HCT116 (cell line): ENCODE measurements around the gene C16orf78. TPM values are rescaled to one million over a fixed set of nuclear protein-coding genes. Genes with fewer than 3 reads are reported as not detected.

Source experiments
- ATAC-seq: fragments of 200-7000 bp; cut with Tn5 transposase; 2 replicates; pipeline ENCODE4 v1.9.1; 2020; ENCODE audit warnings: mild to moderate bottlenecking, moderate library complexity
- BruUV-seq: library from RNA; stranded (reverse); fragments of 400-500 nt; replicated peaks from 2 replicates; lab custom pipeline; 2021; lab: Mats Ljungman, UMichigan
- CTCF ChIA-PET: fragments of 300-600 bp; sonication (Branson Sonifier 250); formaldehyde crosslinking; loops from one replicate; lab custom pipeline; 2021; ENCODE audit warnings: antibody characterized with exemption; lab: Charles Lee
- POLR2A ChIA-PET: fragments of 300-600, 350-600 bp; sonication (Branson Sonifier 250); formaldehyde crosslinking; loops from one replicate; lab custom pipeline; 2021; ENCODE audit warnings: antibody characterized with exemption; lab: Charles Lee
- RAD21 ChIA-PET, 2 experiments: fragments of 300-600 bp; sonication (Branson Sonifier 250); formaldehyde crosslinking; loops; one replicate each; lab custom pipeline; 2023; ENCODE audit warnings: low total read pairs in 2 of 2; ENCODE audit not compliant: uncharacterized antibody in 2 of 2, unreplicated experiment in 2 of 2, low non-redundant PET in 1 of 2; lab: Charles Lee
- DNase-seq: peaks from one replicate; pipeline ENCODE4 v3.0.0-alpha.2; 2010; ENCODE audit warnings: low read depth, low spot score
- H2AFZ ChIP-seq: fragments of 200-600 bp; shearing (Covaris generic), sonication (generic); 2 replicates; pipeline ENCODE4 v1.6.1; 2017; ENCODE audit warnings: low read depth, mixed run types, mixed read lengths, antibody characterized with exemption, low read length; ENCODE audit not compliant: poor library complexity, severe bottlenecking
- H3K27ac ChIP-seq: 2 replicates; pipeline ENCODE4 v1.5.1; 2012; ENCODE audit warnings: low read depth, low read length
- H3K27me3 ChIP-seq: fragments of 200-600 bp; sonication (generic); 2 replicates; pipeline ENCODE4 v1.6.1; 2016; ENCODE audit warnings: mixed run types, low read length, mixed read lengths; ENCODE audit not compliant: insufficient read depth
- H3K36me3 ChIP-seq, 2 experiments: fragments of 200-500 bp in 1 of 2; fragments of 200-600 bp in 1 of 2; sonication (Bioruptor generic) in 1 of 2; sonication (generic) in 1 of 2; 2 replicates each; pipeline versions ENCODE4 v1.5.1 to v1.6.1; 2014 to 2016; ENCODE audit warnings: low read length in 2 of 2, inconsistent platforms in 1 of 2, mixed read lengths in 1 of 2, mixed run types in 1 of 2; ENCODE audit not compliant: insufficient read depth in 2 of 2, control insufficient read depth in 1 of 2
- H3K4me1 ChIP-seq, 2 experiments: fragments of 200-600 bp in 1 of 2; sonication (generic) in 1 of 2; 2 replicates each; pipeline versions ENCODE4 v1.5.1 to v1.6.1; 2012 to 2017; ENCODE audit warnings: low read length in 2 of 2, inconsistent platforms in 1 of 2, mild to moderate bottlenecking in 1 of 2, mixed read lengths in 1 of 2, mixed run types in 1 of 2, moderate library complexity in 1 of 2; ENCODE audit not compliant: insufficient read depth in 2 of 2, control insufficient read depth in 1 of 2
- H3K4me2 ChIP-seq: fragments of 200-600 bp; sonication (generic); 2 replicates; pipeline ENCODE4 v1.6.1; 2017; ENCODE audit warnings: mixed run types, low read length, mixed read lengths
- H3K4me3 ChIP-seq, 2 experiments: fragments of 200-600 bp in 1 of 2; sonication (generic) in 1 of 2; replicated peaks in 1 of 2; 2 replicates each; pipeline ENCODE4 v1.5.1; 2011 to 2016; ENCODE audit warnings: low read length in 2 of 2, control low read depth in 1 of 2, low read depth in 1 of 2, mild to moderate bottlenecking in 1 of 2, mixed read lengths in 1 of 2, mixed run types in 1 of 2
- H3K79me2 ChIP-seq: fragments of 200-600 bp; sonication (generic); 2 replicates; pipeline ENCODE4 v1.6.1; 2017; ENCODE audit warnings: mild to moderate bottlenecking, mixed run types, low read length, moderate library complexity, mixed read lengths; ENCODE audit not compliant: insufficient read depth
- H3K9ac ChIP-seq: fragments of 200-600 bp; sonication (generic); 2 replicates; pipeline ENCODE4 v1.6.1; 2016; ENCODE audit warnings: low read length, mixed read lengths
- H3K9me2 ChIP-seq: fragments of 200-600 bp; sonication (generic), shearing (Covaris generic); 2 replicates; pipeline ENCODE4 v1.6.1; 2017; ENCODE audit warnings: mixed run types, mild to moderate bottlenecking, moderate library complexity; ENCODE audit not compliant: insufficient read depth
- H3K9me3 ChIP-seq, 2 experiments: fragments of 200-500 bp in 1 of 2; fragments of 200-600 bp in 1 of 2; sonication (Bioruptor generic) in 1 of 2; sonication (generic) in 1 of 2; 2 replicates each; pipeline ENCODE4 v1.6.1; 2014 to 2017; ENCODE audit warnings: low read length in 2 of 2, mixed read lengths in 2 of 2, inconsistent platforms in 1 of 2, low read depth in 1 of 2, mild to moderate bottlenecking in 1 of 2, mixed run types in 1 of 2, moderate library complexity in 1 of 2; ENCODE audit not compliant: control insufficient read depth in 1 of 2, insufficient read depth in 1 of 2
- H4K20me1 ChIP-seq: fragments of 200-600 bp; sonication (generic), shearing (Covaris generic); 2 replicates; pipeline ENCODE4 v1.6.1; 2017; ENCODE audit warnings: mixed run types, mild to moderate bottlenecking, moderate library complexity; ENCODE audit not compliant: insufficient read depth
- CBX3 ChIP-seq: IDR thresholded peaks from 2 replicates; pipeline ENCODE4 v1.6.1; 2012; ENCODE audit warnings: low read depth
- CEBPB ChIP-seq: IDR thresholded peaks from 2 replicates; pipeline ENCODE4 v1.6.1; 2012; ENCODE audit warnings: low read depth
- CTCF ChIP-seq, 3 experiments: fragments of 200-600 bp in 1 of 3; sonication (generic) in 1 of 3; IDR thresholded peaks in 2 of 3; conservative IDR thresholded peaks in 1 of 3; 2 replicates each; pipeline ENCODE4 v1.5.1; 2012 to 2017; ENCODE audit warnings: low read depth in 2 of 3, low read length in 2 of 3, antibody characterized with exemption in 1 of 3, borderline replicate concordance in 1 of 3, control low read depth in 1 of 3, mild to moderate bottlenecking in 1 of 3, mixed read lengths in 1 of 3, mixed run types in 1 of 3, moderate library complexity in 1 of 3; ENCODE audit not compliant: insufficient read depth in 1 of 3
- EGR1 ChIP-seq: IDR thresholded peaks from 2 replicates; pipeline ENCODE4 v1.6.1; 2012; ENCODE audit warnings: low read depth
- EZH2phosphoT487 ChIP-seq: fragments of 200-600 bp; IDR thresholded peaks from 2 replicates; pipeline ENCODE4 v1.6.1; 2018; ENCODE audit warnings: antibody characterized with exemption, borderline replicate concordance
- FOSL1 ChIP-seq: IDR thresholded peaks from 2 replicates; pipeline ENCODE4 v1.6.1; 2012; ENCODE audit warnings: low read depth
- JUND ChIP-seq: IDR thresholded peaks from 2 replicates; pipeline ENCODE4 v1.6.1; 2012
- MAX ChIP-seq: IDR thresholded peaks from 2 replicates; pipeline ENCODE4 v1.6.1; 2012
- POLR2A ChIP-seq: IDR thresholded peaks from 2 replicates; pipeline ENCODE4 v1.7.0; 2011; ENCODE audit warnings: borderline replicate concordance; ENCODE audit not compliant: insufficient read depth, insufficient read length; ENCODE audit errors: extremely low read depth
- POLR2AphosphoS5 ChIP-seq: IDR thresholded peaks from 2 replicates; pipeline ENCODE4 v1.6.1; 2011; ENCODE audit warnings: mild to moderate bottlenecking, low read depth, low read length, moderate library complexity
- SIN3A ChIP-seq: IDR thresholded peaks from 2 replicates; pipeline ENCODE4 v1.6.1; 2012; ENCODE audit warnings: low read depth
- SRF ChIP-seq: IDR thresholded peaks from 2 replicates; pipeline ENCODE4 v1.6.1; 2012; ENCODE audit warnings: low read depth
- YY1 ChIP-seq: IDR thresholded peaks from 2 replicates; pipeline ENCODE4 v1.6.1; 2011; ENCODE audit warnings: low read length, low read depth, moderate library complexity, mild to moderate bottlenecking; ENCODE audit not compliant: insufficient replicate concordance; ENCODE audit errors: extremely low read depth
- ZBTB33 ChIP-seq: IDR thresholded peaks from 2 replicates; pipeline ENCODE4 v1.6.1; 2011; ENCODE audit warnings: mild to moderate bottlenecking, low read length, moderate library complexity; ENCODE audit not compliant: insufficient replicate concordance; ENCODE audit errors: extremely low read depth
- ZFX ChIP-seq: fragments of 450-650 bp; IDR thresholded peaks from 2 replicates; pipeline ENCODE4 v1.6.1; 2017
- ZNF274 ChIP-seq: fragments of 200-500 bp; sonication (Bioruptor generic); IDR thresholded peaks from 2 replicates; pipeline ENCODE4 v1.6.1; 2014; ENCODE audit warnings: mild to moderate bottlenecking, low read depth, low read length, inconsistent platforms
- intact Hi-C: fragments of 100-400 bp; cut with micrococcal nuclease; formaldehyde crosslinking; loops from 2 replicates; pipeline ENCODE4 v1.10.0; 2022
- total RNA-seq: library from RNA; stranded (reverse); gene quantifications from one replicate; pipeline ENCODE4 v1.2.1, GENCODE V29; 2021; ENCODE audit not compliant: unreplicated experiment
- TF ChIP-seq, protein P1 (sequence below): IDR thresholded peaks from 2 replicates; pipeline ENCODE4 v1.6.1; 2012; ENCODE audit warnings: low read depth
- TF ChIP-seq, protein P2 (sequence below): IDR thresholded peaks from 2 replicates; pipeline ENCODE4 v1.6.1; 2012

The C16orf78 gene
- total RNA-seq, 1 experiment from 2014 or later = not detected

DNA sequence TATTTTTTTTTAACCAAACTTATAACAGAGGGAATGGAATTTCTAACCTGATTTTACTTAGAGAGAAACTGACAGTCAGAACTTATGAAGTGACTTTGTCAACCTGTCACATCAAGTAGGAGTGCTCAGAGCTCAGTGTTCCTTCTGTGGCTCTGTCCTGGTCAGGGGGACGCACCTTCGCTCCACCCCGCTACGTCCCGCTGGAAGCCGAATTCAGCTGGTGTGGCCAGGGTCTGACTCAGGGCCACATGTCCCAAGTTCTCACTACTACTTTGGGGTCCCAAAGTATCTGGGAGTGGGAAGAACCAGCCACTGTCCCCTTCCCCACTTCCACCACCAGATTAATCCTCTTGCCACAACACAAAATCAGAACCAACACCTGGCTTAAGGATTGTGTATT, 51.4 kb downstream of the C16orf78 start:
- H3K79me2 ChIP-seq = no peaks in the 10 kb centered on the region
- intact Hi-C loops = no loop called here
- no peaks in the 10 kb centered on the region for H4K20me1 ChIP-seq
- no peak for TF ChIP-seq SIN3A
- TF ChIP-seq JUND = no peak
- TF ChIP-seq CEBPB = no peak
- TF ChIP-seq, protein P1, sequence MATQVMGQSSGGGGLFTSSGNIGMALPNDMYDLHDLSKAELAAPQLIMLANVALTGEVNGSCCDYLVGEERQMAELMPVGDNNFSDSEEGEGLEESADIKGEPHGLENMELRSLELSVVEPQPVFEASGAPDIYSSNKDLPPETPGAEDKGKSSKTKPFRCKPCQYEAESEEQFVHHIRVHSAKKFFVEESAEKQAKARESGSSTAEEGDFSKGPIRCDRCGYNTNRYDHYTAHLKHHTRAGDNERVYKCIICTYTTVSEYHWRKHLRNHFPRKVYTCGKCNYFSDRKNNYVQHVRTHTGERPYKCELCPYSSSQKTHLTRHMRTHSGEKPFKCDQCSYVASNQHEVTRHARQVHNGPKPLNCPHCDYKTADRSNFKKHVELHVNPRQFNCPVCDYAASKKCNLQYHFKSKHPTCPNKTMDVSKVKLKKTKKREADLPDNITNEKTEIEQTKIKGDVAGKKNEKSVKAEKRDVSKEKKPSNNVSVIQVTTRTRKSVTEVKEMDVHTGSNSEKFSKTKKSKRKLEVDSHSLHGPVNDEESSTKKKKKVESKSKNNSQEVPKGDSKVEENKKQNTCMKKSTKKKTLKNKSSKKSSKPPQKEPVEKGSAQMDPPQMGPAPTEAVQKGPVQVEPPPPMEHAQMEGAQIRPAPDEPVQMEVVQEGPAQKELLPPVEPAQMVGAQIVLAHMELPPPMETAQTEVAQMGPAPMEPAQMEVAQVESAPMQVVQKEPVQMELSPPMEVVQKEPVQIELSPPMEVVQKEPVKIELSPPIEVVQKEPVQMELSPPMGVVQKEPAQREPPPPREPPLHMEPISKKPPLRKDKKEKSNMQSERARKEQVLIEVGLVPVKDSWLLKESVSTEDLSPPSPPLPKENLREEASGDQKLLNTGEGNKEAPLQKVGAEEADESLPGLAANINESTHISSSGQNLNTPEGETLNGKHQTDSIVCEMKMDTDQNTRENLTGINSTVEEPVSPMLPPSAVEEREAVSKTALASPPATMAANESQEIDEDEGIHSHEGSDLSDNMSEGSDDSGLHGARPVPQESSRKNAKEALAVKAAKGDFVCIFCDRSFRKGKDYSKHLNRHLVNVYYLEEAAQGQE = no peak
- TF ChIP-seq SRF = no peak
- no peak for TF ChIP-seq FOSL1
- TF ChIP-seq ZNF274 = no peak
- no peak for TF ChIP-seq POLR2AphosphoS5
- no peak for TF ChIP-seq POLR2A
- TF ChIP-seq ZBTB33 = no peak
- no peak for TF ChIP-seq EGR1
- TF ChIP-seq, protein P2, sequence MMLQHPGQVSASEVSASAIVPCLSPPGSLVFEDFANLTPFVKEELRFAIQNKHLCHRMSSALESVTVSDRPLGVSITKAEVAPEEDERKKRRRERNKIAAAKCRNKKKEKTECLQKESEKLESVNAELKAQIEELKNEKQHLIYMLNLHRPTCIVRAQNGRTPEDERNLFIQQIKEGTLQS = no peak
- no peak for TF ChIP-seq EZH2phosphoT487
- TF ChIP-seq MAX = no peak
- TF ChIP-seq CTCF (IDR thresholded peaks at IDR 0.05 in 2 of 3, conservative IDR thresholded peaks at IDR 0.05 in 1 of 3; ENCODE audit: borderline replicate concordance in 1 of 3, insufficient read depth in 1 of 3, low read depth in 2 of 3, low read length in 2 of 3) = no peak
- no peak for TF ChIP-seq YY1
- TF ChIP-seq ZFX = no peak
- no peak for TF ChIP-seq CBX3
- TF ChIP-seq, all 23 proteins: peak for 0
- ChIA-PET RAD21 (no interaction called here), POLR2A (no interaction called here), CTCF (no interaction called here)
- DNase-seq = no peak
- Histone ChIP-seq H3K4me2 (no peak overlapping the region), H3K9me3 (no peaks in the 10 kb centered on the region), H3K4me1 (no peaks in the 10 kb centered on the region), H3K36me3 (no peaks in the 10 kb centered on the region), H3K27ac (no peak overlapping the region), H2AFZ (no peak overlapping the region), H3K4me3 (no peak overlapping the region), H3K27me3 (peaks cover 9% of the 10 kb centered on the region; the same call in 1 of the 2 replicates), H3K9ac (no peak overlapping the region), H3K9me2 (no peaks in the 10 kb centered on the region)
- ATAC-seq = no peak
- BruUV-seq = no TSS peak
